Psoas muscle (tissue), 8 donors: ENCODE measurements around the gene S100A10. TPM values are rescaled to one million over a fixed set of nuclear protein-coding genes. Genes with fewer than 3 reads are reported as not detected.

ENCODE experiments used
- ATAC-seq, 4 donors: fragments of 200-7000 bp; cut with Tn5 transposase; one replicate each; pipeline ENCODE4 v1.9.1; 2020; ENCODE audit warnings: moderate library complexity in 3 of 4, mild to moderate bottlenecking in 2 of 4
- DNase-seq, 2 donors: peaks; one replicate each; pipeline ENCODE4 v3.0.0-alpha.2; 2020
- H3K27ac ChIP-seq: fragments of 200-600 bp; one replicate; pipeline ENCODE4 v1.8.0; 2022
- H3K27me3 ChIP-seq, 3 donors: fragments of 200-600 bp in 1 of 3; one replicate each; pipeline versions ENCODE4 v1.6.1 to v1.8.0; 2013 to 2022; ENCODE audit warnings: low read length in 2 of 3, mild to moderate bottlenecking in 2 of 3, moderate library complexity in 1 of 3; ENCODE audit not compliant: insufficient read depth in 3 of 3
- H3K36me3 ChIP-seq, 2 donors: fragments of 200-600 bp in 1 of 2; one replicate each; pipeline versions ENCODE4 v1.6.1 to v1.8.0; 2013 to 2022; ENCODE audit warnings: low read depth in 1 of 2, mild to moderate bottlenecking in 1 of 2, moderate library complexity in 1 of 2; ENCODE audit not compliant: insufficient read depth in 1 of 2
- H3K4me1 ChIP-seq: fragments of 200-600 bp; one replicate; pipeline ENCODE4 v1.8.0; 2022
- H3K4me3 ChIP-seq: fragments of 200-600 bp; one replicate; pipeline ENCODE4 v1.8.0; 2022; ENCODE audit warnings: mild to moderate bottlenecking
- H3K9me3 ChIP-seq: fragments of 200-600 bp; one replicate; pipeline ENCODE4 v1.8.0; 2022
- WGBS, 3 donors: extraction: QIAGEN DNeasy Blood & Tissue Kit; methylation state at CpG; one replicate each; pipeline versions ENCODE4 v1.1.6 to v1.1.7; 2013; 5-methylcytosine and 5-hydroxymethylcytosine counted together
- intact Hi-C, 2 donors: fragments of 100-400 bp; cut with DNase I; formaldehyde crosslinking; loops; one replicate each; pipeline versions ENCODE4 v1.11.0 to v1.14.2; 2022
- polyA plus RNA-seq, 3 donors: library from polyadenylated mRNA; stranded (reverse); fragments of 200-250 nt; gene quantifications; one replicate each; pipeline ENCODE4 v1.2.3, GENCODE V29; 2013
- total RNA-seq, 4 donors: library from RNA; stranded (reverse); fragmentation: NEBNext Ultra II Directional in 2 of 4; extraction: Animal tissue kit (Norgen Biotek cat#: 25700) in 2 of 4; gene quantifications; one replicate each; pipeline versions ENCODE4 v1.2.1 to v1.2.4, GENCODE V29; 2021 to 2023
- TF ChIP-seq, protein P1 (sequence below): fragments of 200-600 bp; IDR thresholded peaks from one replicate; pipeline ENCODE4 v1.8.0; 2022; ENCODE audit warnings: antibody characterized with exemption
- donor health status: healthy with polysubstance abuse.
- donor health status: DM: no; HTN: no; CAD: no; lungs with moderate emphysema.
- donor health status: Bipolar disorder and iron deficiency.
- donor health status: healthy.
- donor health status: DM: yes; HTN: yes; CAD: no.
- donor health status: DM: no; HTN: no; CAD: no.
- donor health status: DM: no; HTN: no; CAD: no.
- donor health status: DM: yes; HTN: yes; CAD: no.

The S100A10 gene
- total and polyA plus RNA-seq, 7 donors: 30.5 to 414 (median 61.6) TPM

DNA sequence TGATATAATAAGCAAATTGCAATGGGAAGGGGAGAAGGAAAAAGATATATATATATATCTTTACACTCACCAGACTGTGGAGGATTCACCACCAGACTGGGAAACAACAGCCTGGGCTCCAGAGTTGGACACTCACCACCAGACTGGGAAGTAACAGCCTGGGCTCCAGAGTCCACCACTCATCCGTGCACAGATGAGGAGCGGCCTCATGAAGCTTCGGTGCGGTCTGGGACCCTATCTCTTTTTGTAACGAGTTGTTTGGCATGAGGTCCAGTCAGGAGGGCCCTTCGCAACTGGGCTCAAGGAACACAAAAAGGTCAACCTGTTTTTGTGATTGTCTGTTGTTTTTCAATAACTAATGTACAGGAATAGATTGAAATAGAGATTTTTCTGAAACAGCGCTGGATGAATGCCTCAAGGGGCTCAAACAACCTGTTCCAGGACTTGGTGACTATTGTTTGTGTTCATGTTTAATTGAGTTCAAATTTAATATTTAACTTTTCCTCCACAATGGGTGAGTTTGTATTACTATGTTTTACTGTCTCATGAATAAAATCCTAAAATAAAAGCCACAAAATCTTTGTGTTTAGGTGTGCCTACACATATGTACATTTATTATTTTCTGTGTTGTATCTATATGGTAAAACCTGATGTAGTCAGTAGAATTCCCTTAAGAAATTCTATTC, 40.1 kb downstream of the S100A10 start:
- no peaks in the 10 kb centered on the region for H3K9me3 ChIP-seq
- TF ChIP-seq, protein P1, sequence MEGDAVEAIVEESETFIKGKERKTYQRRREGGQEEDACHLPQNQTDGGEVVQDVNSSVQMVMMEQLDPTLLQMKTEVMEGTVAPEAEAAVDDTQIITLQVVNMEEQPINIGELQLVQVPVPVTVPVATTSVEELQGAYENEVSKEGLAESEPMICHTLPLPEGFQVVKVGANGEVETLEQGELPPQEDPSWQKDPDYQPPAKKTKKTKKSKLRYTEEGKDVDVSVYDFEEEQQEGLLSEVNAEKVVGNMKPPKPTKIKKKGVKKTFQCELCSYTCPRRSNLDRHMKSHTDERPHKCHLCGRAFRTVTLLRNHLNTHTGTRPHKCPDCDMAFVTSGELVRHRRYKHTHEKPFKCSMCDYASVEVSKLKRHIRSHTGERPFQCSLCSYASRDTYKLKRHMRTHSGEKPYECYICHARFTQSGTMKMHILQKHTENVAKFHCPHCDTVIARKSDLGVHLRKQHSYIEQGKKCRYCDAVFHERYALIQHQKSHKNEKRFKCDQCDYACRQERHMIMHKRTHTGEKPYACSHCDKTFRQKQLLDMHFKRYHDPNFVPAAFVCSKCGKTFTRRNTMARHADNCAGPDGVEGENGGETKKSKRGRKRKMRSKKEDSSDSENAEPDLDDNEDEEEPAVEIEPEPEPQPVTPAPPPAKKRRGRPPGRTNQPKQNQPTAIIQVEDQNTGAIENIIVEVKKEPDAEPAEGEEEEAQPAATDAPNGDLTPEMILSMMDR: no peak
- no peak overlapping the region for H3K27ac ChIP-seq
- no peaks in the 10 kb centered on the region for H3K36me3 ChIP-seq
- H3K4me1 ChIP-seq: no peaks in the 10 kb centered on the region
- 91 to 94% (median 93%) methylated on average over 7 of the region's 7 CpGs for WGBS, 3 donors
- peaks cover 0 to 3% (median 0%) of the 10 kb centered on the region in 3 donors for H3K27me3 ChIP-seq
- ATAC-seq: no peak
- H3K4me3 ChIP-seq: no peak overlapping the region
- DNase-seq: no peak
- intact Hi-C loops: no loop called here

GRCh38 chr1:151952811-151953210, 40.8 kb downstream of the S100A10 start:
- 89 to 93% (median 92%) methylated on average over 1 of the region's 1 CpG for WGBS, 3 donors
- ATAC-seq: no peak
- intact Hi-C loops: no loop called here
- TF ChIP-seq, protein P1: no peak
- H3K36me3 ChIP-seq: no peaks in the 10 kb centered on the region
- H3K9me3 ChIP-seq: no peaks in the 10 kb centered on the region
- H3K4me1 ChIP-seq: no peaks in the 10 kb centered on the region
- DNase-seq: no peak
- no peak overlapping the region for H3K4me3 ChIP-seq
- no peak overlapping the region for H3K27ac ChIP-seq
- H3K27me3 ChIP-seq: peaks cover 0 to 3% (median 0%) of the 10 kb centered on the region in 3 donors

DNA sequence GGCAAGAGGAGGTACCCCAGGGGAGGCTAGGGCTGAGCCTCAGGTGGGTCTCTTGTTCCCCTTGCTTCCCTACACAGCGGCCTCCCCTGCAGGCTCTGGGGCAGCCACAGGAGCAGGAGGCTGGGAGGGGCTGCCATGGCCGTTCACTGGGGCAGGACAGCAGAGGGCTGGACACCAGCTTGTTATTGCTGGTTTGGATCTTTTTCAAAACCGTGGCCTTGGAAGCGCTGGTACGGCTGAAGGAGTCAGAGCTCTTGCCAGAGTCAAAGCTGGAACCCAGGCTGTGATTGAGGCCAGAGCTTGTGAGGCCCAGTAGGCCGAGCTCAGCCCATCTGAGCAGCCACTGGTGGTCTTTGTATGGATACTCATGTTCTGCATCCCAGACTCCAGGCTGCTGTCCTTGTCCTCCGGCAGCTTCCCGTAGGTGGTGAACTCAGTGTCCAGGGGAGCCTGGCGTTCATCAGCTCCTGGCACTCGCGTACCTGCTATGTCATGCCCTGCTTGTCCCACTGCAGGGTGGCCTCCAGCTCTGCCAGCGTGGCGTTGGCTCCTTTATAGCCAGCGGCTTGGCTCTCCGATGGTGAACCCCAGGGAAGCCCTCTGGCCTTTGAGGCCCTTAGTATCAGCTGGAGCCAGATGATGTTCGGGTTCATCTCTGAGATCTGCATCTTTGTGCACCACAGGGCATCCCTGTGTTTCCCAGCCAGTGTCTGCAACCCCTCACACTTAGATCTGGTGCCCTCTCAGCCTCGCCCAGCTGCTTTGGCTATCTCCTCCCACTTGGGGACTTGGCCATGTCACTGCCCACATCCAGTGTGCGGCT, 44.1 kb downstream of the S100A10 start:
- DNase-seq: no peak
- H3K4me1 ChIP-seq: peaks cover 12% of the 10 kb centered on the region
- H3K36me3 ChIP-seq: no peaks in the 10 kb centered on the region
- intact Hi-C loops: no loop called here
- 46 to 73% (median 60%) methylated on average over 18 of the region's 18 CpGs for WGBS, 3 donors
- TF ChIP-seq, protein P1: no peak
- peaks cover 0 to 3% (median 0%) of the 10 kb centered on the region in 3 donors for H3K27me3 ChIP-seq
- no peak overlapping the region for H3K27ac ChIP-seq
- H3K9me3 ChIP-seq: no peaks in the 10 kb centered on the region
- no peak for ATAC-seq
- H3K4me3 ChIP-seq: no peak overlapping the region

DNA sequence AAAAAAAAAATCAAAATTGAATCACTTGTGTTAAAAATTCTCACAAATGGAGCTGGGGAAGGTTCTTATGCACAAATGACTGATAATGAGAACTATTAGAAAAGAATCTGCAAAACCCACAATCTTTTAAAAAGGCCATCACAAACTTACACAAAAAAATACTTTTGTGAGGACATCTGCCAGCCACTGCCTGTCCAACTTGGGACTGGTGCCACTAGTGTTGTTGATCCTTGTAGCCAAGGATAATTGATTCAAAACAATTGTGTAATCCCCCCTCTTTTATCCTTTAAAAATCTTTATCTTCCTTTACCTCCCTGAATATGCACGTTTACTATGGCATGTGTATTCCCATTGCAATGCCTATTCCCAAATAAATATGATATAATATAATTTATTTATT, 45.2 kb downstream of the S100A10 start:
- H3K27ac ChIP-seq: no peak overlapping the region
- H3K4me1 ChIP-seq: peaks cover 12% of the 10 kb centered on the region
- no peaks in the 10 kb centered on the region for H3K9me3 ChIP-seq
- ATAC-seq (no peak), DNase-seq (no peak)
- 51 to 69% (median 59%) methylated on average over 1 of the region's 1 CpG for WGBS, 3 donors
- no peak overlapping the region for H3K4me3 ChIP-seq
- TF ChIP-seq, protein P1: no peak
- peaks cover 0 to 3% (median 0%) of the 10 kb centered on the region in 3 donors for H3K27me3 ChIP-seq
- H3K36me3 ChIP-seq: no peaks in the 10 kb centered on the region
- intact Hi-C loops: no loop called here
